Panc1 (cell line): ENCODE results near the gene IL2RG. TPM values are rescaled to one million over a fixed set of nuclear protein-coding genes. Genes with fewer than 3 reads are reported as not detected.
A peak's percentile ranks its signal among the peaks of the same experiment; 100 is the strongest.

Experiments used
- ATAC-seq: fragments of 200-7000 bp; cut with Tn5 transposase; 2 replicates; pipeline ENCODE4 v1.9.1; 2020; ENCODE audit warnings: mild to moderate bottlenecking, moderate library complexity
- BruUV-seq: library from RNA; stranded (reverse); fragments of 400-500 nt; replicated peaks from 2 replicates; lab custom pipeline; 2021; lab: Mats Ljungman, UMichigan
- CTCF ChIA-PET: fragments of 300-600 bp; sonication (Branson Sonifier 250); formaldehyde crosslinking; loops from one replicate; lab custom pipeline; 2022; ENCODE audit warnings: antibody characterized with exemption; lab: Charles Lee
- POLR2A ChIA-PET: fragments of 300-600 bp; sonication (Branson Sonifier 250); formaldehyde crosslinking; loops from one replicate; lab custom pipeline; 2022; ENCODE audit warnings: antibody characterized with exemption; lab: Charles Lee
- DNase-seq: peaks from one replicate; pipeline ENCODE4 v3.0.0-alpha.2; 2010; ENCODE audit warnings: low read depth, low spot score
- H3K27ac ChIP-seq: 2 replicates; pipeline ENCODE4 v1.5.1; 2011; ENCODE audit warnings: mild to moderate bottlenecking, low read length, inconsistent platforms
- H3K27me3 ChIP-seq: fragments of 200-500 bp; sonication (Bioruptor generic); 2 replicates; pipeline ENCODE4 v1.6.0; 2014; ENCODE audit warnings: low read length, inconsistent platforms; ENCODE audit not compliant: control insufficient read depth, insufficient read depth
- H3K36me3 ChIP-seq: fragments of 200-500 bp; sonication (Bioruptor generic); 2 replicates; pipeline ENCODE4 v1.5.1; 2014; ENCODE audit warnings: inconsistent platforms, mild to moderate bottlenecking, low read length, moderate library complexity; ENCODE audit not compliant: control insufficient read depth, insufficient read depth
- H3K4me1 ChIP-seq: 2 replicates; pipeline ENCODE4 v1.5.1; 2011; ENCODE audit warnings: inconsistent platforms, mild to moderate bottlenecking, low read length, moderate library complexity; ENCODE audit not compliant: control insufficient read depth, insufficient read depth
- H3K4me3 ChIP-seq, 2 experiments: 2 replicates each; pipeline ENCODE4 v1.5.1; 2011 to 2012; ENCODE audit warnings: low read depth in 2 of 2, low read length in 2 of 2, mild to moderate bottlenecking in 2 of 2, inconsistent platforms in 1 of 2, moderate library complexity in 1 of 2
- H3K9me3 ChIP-seq: fragments of 200-500 bp; sonication (Bioruptor generic); 2 replicates; pipeline ENCODE4 v1.5.1; 2014; ENCODE audit warnings: low read depth, mild to moderate bottlenecking, inconsistent platforms, low read length, moderate library complexity; ENCODE audit not compliant: control insufficient read depth, insufficient read depth
- POLR2AphosphoS5 ChIP-seq: IDR thresholded peaks from 2 replicates; pipeline ENCODE4 v1.6.1; 2012; ENCODE audit warnings: mild to moderate bottlenecking, low read depth, low read length, moderate library complexity
- REST ChIP-seq, 2 experiments: IDR thresholded peaks; 2 replicates each; pipeline ENCODE4 v1.6.1; 2011 to 2012; ENCODE audit warnings: low read depth in 2 of 2, control low read depth in 1 of 2, low read length in 1 of 2, mild to moderate bottlenecking in 1 of 2, moderate library complexity in 1 of 2; ENCODE audit not compliant: insufficient read depth in 1 of 2
- SIN3A ChIP-seq: IDR thresholded peaks from 2 replicates; pipeline ENCODE4 v1.6.1; 2012; ENCODE audit warnings: low read depth, mild to moderate bottlenecking, low read length, moderate library complexity, borderline replicate concordance; ENCODE audit not compliant: insufficient read depth
- TCF7L2 ChIP-seq: IDR thresholded peaks from 2 replicates; pipeline ENCODE4 v1.6.1; 2011; ENCODE audit warnings: mild to moderate bottlenecking, low read depth, low read length, inconsistent platforms
- in situ Hi-C: cut with HindIII; loops from 2 replicates; pipeline ENCODE4 v1.10.0; 2016; ENCODE audit warnings: low sequenced_read_pairs, low pct_unique_long_range_greater_than_20kb
- intact Hi-C: fragments of 100-400 bp; cut with micrococcal nuclease; formaldehyde crosslinking; loops from one replicate; pipeline ENCODE4 v1.10.0; 2022; ENCODE audit not compliant: unreplicated experiment
- total RNA-seq: library from RNA; stranded (reverse); gene quantifications from one replicate; pipeline ENCODE4 v1.2.1, GENCODE V29; 2021; ENCODE audit not compliant: unreplicated experiment
- TF ChIP-seq, protein P1 (sequence below): fragments of 450-650 bp; IDR thresholded peaks from 2 replicates; pipeline ENCODE4 v1.5.1; 2017; ENCODE audit warnings: mild to moderate bottlenecking

Gene IL2RG
- total RNA-seq, 1 experiment from 2014 or later = 0.28 TPM

- H3K4me3 ChIP-seq = no peak overlapping the region
- ChIA-PET POLR2A (no interaction called here), CTCF (no interaction called here)
- H3K36me3 ChIP-seq = no peaks in the 10 kb centered on the region
- no TSS peak for BruUV-seq
- in situ Hi-C loops (no loop called here), intact Hi-C loops (no loop called here)
- H3K4me1 ChIP-seq = no peaks in the 10 kb centered on the region
- DNase-seq (no peak), ATAC-seq (no peak)
- H3K9me3 ChIP-seq = no peaks in the 10 kb centered on the region
- H3K27ac ChIP-seq = no peak overlapping the region
- no peaks in the 10 kb centered on the region for H3K27me3 ChIP-seq
- TF ChIP-seq SIN3A (no peak), POLR2AphosphoS5 (no peak), TCF7L2 (no peak), REST (IDR thresholded peaks at IDR 0.05; ENCODE audit: insufficient read depth in 1 of 2, low read depth in 2 of 2, low read length in 1 of 2) (no peak)
- TF ChIP-seq, protein P1, sequence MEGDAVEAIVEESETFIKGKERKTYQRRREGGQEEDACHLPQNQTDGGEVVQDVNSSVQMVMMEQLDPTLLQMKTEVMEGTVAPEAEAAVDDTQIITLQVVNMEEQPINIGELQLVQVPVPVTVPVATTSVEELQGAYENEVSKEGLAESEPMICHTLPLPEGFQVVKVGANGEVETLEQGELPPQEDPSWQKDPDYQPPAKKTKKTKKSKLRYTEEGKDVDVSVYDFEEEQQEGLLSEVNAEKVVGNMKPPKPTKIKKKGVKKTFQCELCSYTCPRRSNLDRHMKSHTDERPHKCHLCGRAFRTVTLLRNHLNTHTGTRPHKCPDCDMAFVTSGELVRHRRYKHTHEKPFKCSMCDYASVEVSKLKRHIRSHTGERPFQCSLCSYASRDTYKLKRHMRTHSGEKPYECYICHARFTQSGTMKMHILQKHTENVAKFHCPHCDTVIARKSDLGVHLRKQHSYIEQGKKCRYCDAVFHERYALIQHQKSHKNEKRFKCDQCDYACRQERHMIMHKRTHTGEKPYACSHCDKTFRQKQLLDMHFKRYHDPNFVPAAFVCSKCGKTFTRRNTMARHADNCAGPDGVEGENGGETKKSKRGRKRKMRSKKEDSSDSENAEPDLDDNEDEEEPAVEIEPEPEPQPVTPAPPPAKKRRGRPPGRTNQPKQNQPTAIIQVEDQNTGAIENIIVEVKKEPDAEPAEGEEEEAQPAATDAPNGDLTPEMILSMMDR = no peak
Measured at GRCh38 chrX:71147496-71148277, 36.3 kb upstream of the IL2RG start.

GRCh38 chrX:71144651-71145050 lies 33.3 kb upstream of the IL2RG start, which contains the start of gene NLGN3:
TSS of gene NLGN3 (plus strand) at chrX:71144841. CDS start at chrX:71147750, 2,909 bp downstream.
- no peaks in the 10 kb centered on the region for H3K9me3 ChIP-seq
- ChIA-PET CTCF (interaction anchor here (0.6 kb wide), 2 partner anchors 31 to 109 kb away, joined by 3 to 8 read pairs; partner anchors contain the start of gene ZMYM3), POLR2A (no interaction called here)
- no peaks in the 10 kb centered on the region for H3K27me3 ChIP-seq
- no peak within 1 kb of the TSS for H3K27ac ChIP-seq
- H3K36me3 ChIP-seq = no peaks in the 10 kb centered on the region
- ATAC-seq = no peak; the same call in 1 of the 2 replicates
- BruUV-seq = no TSS peak
- peak within 1 kb of the TSS in 1 of 2 experiments; percentile 9; a peak in 2 of 4 replicates for H3K4me3 ChIP-seq
- in situ Hi-C loops (no loop called here), intact Hi-C loops (no loop called here)
- TF ChIP-seq POLR2AphosphoS5 (no peak), TCF7L2 (no peak), REST (IDR thresholded peaks at IDR 0.05; ENCODE audit: insufficient read depth in 1 of 2, low read depth in 2 of 2, low read length in 1 of 2) (no peak)
- H3K4me1 ChIP-seq = no peaks in the 10 kb centered on the region
- DNase-seq = no peak
